Activated naive CD4-positive, alpha-beta T cell (primary cell): ENCODE data around the gene POLR1H.

Experiments
- DNase-seq, 4 experiments: peaks; one replicate each; lab custom pipeline; 2025; lab: John Stamatoyannopoulos, UW

POLR1H gene

DNA sequence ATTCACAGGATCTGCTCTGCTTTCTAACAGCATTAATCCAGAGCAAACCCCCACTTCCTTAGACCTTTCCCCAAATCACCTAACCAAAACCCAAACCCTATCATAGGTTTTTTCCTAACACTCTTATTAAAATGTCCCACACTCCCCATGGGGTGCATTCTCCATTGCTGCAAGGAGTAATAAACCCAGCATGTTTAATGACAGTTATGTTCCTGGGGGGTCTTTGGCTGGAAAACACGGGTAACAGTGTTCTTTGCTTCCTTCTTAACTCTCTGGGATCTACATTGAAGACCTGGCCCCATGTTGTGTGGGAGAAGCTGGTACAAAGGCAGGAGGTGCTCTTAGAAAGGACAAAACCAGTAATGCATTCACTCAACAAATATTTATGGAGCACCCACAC lies 35.8 kb downstream of the POLR1H start:
- no peak for DNase-seq

DNA sequence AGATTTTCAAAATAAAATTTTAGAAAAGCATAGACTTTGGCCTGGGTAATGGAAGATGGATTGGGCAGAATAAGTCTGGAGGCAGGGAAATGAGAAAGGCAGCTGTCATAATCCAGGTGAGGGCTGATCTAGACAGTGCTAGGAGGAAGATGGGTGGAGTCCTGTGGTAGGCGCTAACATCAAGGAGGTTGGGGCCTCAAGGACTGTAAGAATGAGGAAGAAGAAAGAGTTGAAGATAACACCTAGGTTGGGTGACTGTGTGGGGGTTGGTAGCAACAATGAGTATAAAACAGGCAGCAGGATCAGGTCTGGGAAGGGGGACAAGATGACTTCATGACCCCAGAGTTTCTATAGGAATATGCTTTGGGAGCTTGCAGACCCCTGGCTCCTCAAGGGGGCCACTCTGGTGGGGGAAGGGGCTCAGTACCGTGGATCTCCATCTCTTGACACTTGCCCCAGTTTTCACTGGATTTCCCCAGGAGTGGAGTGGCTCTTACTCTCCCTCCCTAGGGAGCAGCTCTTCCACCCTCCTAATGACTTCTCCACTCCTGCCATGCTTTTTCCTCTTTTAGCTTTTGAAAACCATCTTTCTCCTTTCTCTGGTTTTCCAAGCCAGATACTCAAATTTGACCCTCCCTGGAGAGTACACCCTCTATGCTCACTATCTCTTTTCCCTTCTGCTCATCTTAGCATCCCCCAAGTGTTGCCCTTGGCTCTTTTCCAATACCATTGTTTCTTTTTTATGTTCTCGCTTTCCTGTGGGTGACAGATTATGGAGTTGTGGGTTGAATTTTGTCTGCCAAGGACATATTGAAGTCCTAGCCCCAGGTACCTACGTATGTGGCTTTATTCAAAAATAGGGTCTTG lies 37.1 kb downstream of the POLR1H start:
- DNase-seq: no peak

DNA sequence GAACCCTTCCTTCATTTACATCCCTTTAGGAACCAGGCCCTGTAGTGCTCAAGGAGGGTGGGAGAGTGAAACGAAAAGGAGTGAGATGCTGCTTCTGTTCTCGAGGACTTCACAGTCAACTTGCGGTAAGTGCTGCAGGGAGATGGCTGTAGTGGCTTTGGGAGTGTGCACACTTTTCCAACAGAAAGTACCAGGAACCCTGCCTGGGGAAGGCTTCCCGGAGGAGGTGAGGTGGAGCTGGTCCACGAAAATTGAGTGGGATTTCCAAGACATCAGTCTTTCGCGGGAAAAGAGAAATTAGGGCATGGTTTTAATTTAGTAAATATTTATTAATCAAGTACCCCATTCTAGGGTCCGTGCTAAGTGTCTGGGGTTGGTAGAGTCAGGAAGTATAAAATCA lies 39.1 kb downstream of the POLR1H start:
- no peak for DNase-seq

DNA sequence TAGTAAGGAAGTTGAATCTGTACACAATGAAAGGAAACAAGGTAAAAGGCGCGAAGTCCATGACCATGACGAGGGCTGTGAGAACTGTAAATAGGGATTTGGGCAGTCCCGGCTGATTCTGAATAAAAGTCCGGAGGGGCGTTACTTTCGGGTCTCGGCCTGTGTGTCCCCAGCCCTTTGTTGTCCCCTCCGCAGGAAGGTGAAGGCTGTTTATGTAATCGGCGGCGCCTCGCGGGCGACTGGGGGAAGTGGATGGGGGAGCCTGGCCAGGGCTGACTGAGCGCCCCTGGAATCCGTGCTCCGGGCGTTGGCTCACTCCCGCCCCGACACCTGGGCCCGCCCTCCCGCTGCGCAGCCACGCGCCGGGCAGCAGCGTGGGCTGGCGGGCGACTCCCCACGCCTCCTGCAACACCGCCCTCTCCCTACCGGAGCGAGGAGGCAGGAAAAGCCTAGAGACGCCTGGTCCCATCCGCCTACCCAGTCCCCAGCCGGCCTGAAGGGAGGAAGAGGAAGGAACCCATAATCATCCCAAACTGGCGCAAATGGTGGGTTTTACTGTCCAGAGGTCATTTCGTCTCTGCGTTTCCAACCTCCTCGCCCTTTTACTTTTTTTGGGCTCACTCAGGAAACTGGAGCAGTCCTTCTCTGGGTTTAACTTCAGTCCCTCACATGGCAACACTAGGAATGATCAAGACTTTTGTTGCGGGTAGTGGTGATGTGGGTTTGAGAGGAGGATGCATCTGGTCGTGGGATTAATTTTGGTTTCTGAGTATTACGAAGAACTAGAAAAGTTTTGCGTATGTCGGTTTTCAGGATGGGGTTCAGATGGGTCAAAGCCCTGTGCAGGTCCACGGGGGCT lies 39.7 kb downstream of the POLR1H start:
- DNase-seq: peak in 1 of 4 experiments; percentile 7

DNA sequence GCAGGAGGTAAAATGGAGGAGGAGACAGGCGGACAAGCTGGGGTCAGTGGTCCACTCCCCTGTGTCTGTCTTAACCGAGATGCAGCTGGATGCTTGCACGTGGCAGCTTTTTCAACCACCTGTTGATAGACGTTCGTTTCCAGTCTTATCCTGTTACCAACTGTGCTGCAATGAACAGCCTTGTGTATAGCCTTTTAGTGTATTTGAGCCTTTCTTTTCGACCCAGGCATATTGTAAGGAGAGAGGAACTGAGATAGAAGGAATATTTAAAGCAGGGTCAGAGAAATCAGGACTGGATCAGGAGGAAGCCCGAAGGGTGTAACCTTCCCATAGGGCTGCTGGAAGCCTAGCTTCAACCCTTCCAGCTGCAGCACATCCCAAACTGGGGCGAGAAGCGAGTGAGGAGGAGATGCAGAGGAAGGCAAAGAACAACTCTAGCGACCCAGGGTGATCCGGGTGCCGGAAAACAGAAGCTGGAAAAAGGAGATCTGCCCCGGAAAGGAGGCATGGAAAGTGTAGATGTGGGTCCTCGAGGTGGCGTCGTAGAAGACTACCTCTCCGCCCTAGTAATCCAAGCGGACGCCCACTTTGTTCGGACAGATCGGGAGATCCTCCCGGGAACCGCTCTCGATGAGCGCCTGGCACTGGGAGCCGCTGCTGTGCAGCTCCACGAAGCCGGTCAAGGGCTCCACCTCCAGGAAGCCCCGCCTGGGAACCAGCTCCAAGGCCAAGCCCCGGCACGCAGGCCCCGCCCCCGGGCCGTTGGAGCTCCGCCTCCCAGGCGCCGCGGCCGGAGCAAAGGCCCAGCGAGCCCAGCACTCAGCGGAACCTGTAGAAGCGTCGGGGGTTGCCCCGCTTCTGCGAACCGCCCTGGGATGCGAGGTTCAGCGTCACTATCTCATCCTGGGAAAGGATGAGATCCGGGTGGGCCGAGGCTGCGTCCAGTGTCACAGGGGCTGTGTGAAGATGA lies 40.7 kb downstream of the POLR1H start:
- peak; percentile 18 to 47 (median 24) for DNase-seq

DNA sequence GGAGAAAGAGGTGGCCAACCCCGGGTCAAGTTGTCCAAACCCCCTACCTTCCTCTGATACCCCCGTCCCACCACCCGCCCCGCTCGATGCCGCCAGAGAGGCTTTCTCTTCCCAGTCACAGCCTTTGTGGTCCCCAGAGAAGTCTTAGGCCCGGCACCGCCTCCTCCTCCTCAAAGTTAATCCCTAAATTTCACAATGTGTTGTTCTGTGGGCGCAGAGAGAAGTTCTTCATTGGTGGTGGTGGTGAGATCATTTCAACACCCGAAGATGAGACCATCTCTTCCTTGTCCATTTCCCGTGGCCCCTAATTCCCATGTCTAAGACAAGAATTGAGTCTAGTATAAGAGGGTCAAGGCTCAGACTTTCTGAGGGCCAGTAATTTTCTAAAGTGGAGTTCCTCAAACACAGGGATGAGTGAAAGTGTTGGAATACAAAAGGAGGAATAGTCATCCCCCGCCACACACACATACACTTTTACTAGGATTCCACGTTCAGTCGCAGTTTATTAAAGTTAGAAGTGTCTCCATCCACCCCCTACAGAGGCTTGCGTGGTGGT lies 41.4 kb downstream of the POLR1H start:
- no peak for DNase-seq

DNA sequence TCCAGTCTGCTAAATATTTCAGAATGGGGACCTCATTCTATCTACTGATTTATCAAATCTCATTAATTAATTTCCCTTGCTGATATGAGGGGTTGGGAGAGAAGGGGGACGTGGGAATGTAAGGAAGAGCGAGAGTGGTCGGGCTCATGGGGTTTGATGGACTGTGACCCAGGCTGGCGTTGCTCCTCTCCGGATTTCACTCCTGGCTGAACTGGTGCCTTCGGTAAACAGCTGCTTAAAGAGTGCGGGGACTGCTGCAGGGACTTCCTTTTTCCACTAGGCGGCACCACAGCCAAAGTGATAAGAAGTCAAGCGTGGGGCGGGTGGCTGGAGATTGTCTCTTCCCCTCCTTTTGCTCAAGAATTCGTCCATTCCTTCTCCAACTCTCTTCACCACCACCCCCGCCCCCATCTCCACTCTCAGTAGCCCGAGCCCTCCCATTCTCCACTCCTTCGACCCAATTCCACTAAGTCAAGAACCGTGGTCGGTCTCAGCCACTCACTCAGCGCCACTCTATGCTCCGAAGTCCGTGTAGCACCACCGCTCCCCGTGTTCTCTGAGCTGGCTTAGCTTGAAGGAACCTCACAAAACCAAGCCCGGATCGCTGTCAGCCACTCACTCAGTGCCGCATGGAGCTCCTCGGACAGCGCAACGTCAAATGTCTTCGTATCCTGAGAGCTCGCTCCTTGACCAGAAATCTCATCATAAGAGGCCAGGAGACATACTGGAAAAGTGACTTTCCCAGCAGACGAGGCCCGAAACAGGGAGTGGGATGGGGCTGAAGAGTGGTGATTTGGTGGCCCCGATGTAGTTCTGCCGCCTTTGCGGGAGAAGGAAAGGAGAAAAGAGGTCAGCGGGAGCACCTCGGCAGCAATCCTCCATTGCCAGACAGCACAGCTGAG lies 42.2 kb downstream of the POLR1H start:
- DNase-seq: peak; percentile 43 to 72 (median 62)

DNA sequence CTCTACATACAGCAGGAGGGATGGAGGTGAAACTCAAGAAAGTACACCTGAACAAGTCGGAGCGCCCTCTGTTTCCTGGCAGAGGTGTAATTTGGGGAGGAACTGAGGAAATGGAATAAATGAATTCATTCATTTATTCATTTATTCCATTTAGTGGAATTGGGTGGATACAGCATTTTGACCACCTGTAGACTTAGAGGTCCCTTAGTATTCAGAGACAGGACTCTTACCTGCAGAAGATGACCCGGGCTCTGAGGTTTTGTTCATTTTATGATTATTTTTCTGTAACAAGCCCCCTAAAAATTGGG lies 42.8 kb downstream of the POLR1H start:
- no peak for DNase-seq

DNA sequence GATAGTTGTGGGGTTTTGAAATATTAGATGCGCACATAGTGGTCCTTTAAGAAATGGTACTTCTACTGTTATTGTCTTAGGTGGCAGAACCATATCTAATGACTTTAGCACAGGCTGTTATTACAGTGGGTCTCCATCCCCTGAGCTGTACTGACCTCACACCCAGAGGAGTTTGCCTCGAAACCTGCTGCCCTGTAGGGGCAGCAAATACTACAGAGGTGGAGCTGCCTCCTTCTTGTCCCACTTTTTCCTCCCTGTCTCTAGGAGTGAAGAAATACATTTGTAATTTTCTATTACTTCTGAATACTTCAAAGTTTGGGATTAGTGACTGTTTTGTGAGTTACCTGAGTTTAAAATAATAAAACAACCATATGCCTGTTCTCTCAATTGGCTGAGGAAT lies 43.6 kb downstream of the POLR1H start:
- DNase-seq: no peak

DNA sequence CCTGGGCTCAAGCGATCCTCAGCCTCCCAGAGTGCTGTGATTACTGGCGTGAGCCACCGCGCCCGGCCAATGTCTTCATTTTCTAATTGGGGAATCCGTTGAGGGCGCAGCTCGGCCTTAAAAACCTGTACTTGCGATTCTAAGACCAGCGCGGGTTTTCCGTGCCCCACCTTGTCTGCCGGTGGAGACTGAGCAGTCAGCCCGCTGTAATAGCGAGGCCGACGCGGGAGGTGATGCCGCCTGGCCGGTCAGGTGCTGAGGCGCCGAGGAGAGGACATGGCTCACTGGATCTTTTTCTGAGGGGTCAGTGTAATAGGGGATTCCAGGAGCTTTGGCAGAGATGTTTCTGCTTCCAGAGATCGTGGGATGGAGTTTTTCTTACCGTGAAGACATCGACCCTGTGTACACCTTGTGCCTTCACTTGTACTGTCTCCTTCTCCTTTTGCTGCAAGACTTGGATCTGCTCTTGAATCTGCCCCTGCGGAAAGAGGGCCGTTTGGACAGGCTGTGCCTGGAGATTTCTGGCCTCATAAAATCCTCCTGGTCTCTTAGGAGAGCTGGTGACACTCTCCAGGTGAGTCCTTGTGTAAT lies 50.3 kb downstream of the POLR1H start:
- no peak for DNase-seq

DNA sequence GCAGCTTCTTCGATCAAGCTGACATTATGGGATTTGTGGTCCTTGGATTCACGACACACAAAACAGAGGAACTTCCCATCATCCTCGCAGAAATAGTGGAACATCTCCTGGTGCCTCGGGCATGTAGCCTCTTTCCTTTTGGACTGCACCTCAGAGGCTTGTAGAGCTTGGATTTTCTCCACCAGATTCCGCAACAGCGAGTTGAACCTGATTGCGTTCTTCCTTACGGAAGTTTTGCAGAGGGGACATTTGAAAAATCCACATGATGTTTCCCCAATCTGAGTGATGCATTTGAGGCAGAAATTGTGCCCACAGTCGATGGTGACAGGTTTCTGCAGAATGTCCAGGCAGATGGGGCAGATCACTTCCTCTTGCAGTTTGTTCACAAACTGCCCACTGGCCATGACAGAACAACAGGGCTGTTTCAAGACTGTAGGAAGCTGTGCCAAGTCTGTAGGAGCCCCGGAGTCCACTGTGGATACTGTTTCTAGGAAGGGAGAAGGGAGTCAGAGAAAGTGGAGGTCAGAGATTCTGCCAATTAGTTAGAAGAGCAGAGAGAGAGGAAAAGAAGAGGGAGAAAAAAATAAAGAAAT lies 51.4 kb downstream of the POLR1H start:
- DNase-seq: no peak

DNA sequence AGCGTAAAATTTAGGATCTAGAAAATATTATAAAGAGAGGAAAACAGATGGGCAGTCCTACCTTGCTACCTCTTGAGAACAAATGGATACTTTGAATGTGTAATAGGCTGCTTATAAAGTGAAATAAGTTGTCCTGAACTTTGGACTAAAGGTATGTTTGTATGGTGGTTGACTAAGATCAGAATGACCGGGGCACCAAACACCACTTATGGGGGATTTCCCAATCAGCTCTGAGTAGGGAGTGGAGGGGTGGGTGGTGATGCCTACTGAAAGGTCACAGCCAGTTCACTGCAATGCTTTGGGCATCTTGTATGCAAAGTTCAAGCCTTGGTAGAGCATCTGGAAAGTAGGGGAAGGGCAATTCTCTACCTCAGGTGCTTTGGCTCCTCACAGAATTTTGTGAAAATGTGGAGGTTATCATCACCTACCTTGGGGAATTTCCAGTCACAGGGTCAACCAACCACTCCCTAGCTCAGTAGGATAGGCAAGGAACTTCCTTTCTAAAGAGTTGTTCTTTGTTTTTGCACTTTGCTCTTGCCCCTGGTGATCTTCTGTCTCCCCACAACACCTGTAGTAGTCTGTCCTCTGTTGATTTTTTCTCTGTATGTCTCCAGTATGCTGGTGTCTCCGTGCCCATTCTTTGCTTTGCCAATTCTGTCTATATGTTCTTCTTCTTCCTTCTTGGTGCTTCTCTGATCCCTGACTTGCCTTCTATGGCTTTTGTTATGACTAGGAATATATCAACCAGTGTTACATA lies 52.1 kb downstream of the POLR1H start, which contains the start of gene TRIM31:
TRIM31 (minus strand) TSS at position 88 of the 757 bp plus-strand sequence. CDS start 285 bp downstream, outside the sequence.
- DNase-seq: no peak

DNA sequence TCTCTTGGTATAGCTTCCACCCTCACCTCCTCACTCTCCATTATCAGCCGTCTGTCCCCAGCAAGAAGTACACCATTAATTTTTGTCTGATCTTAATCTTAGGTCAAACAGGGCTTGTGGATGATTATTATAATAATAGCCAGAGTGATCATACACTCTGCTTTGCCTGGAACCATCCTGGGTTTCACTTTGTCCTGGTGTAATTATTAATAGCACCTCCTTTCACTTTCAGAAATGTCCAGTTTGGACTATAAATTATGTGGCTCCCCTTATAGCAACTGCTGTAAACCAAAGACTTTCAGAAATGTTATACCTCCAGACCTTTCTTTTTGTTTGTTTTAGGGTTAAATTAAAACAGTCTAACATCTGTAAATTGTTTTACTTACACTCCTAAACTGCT lies 52.8 kb downstream of the POLR1H start:
- DNase-seq: no peak
